DOHH2 (cell line): ENCODE measurements around the gene SRP72.

Experiments used
- H3F3A ChIP-seq: fragments of 200-600 bp; sonication (generic), shearing (Covaris generic); 2 replicates; pipeline ENCODE4 v1.6.0; 2016; ENCODE audit warnings: antibody characterized with exemption, mild to moderate bottlenecking; ENCODE audit not compliant: control insufficient read depth, insufficient read depth
- H3K27ac ChIP-seq: fragments of 200-600 bp; sonication (generic); 2 replicates; pipeline ENCODE4 v1.5.1; 2014; ENCODE audit warnings: low read depth, mild to moderate bottlenecking, low read length, moderate library complexity
- H3K27me3 ChIP-seq: fragments of 200-600 bp; sonication (generic); 2 replicates; pipeline ENCODE4 v1.6.1; 2014; ENCODE audit warnings: mild to moderate bottlenecking, low read length, mixed read lengths; ENCODE audit not compliant: control insufficient read depth
- H3K36me3 ChIP-seq: fragments of 200-600 bp; sonication (generic); 2 replicates; pipeline ENCODE4 v1.6.1; 2014; ENCODE audit warnings: mild to moderate bottlenecking, low read length, moderate library complexity, mixed read lengths; ENCODE audit not compliant: control insufficient read depth
- H3K4me1 ChIP-seq: fragments of 200-600 bp; sonication (generic); 2 replicates; pipeline ENCODE4 v1.6.1; 2014; ENCODE audit warnings: mild to moderate bottlenecking, low read length, mixed read lengths; ENCODE audit not compliant: control insufficient read depth
- H3K4me2 ChIP-seq: fragments of 200-600 bp; sonication (generic); 2 replicates; pipeline ENCODE4 v1.6.0; 2014; ENCODE audit warnings: mild to moderate bottlenecking, low read length, moderate library complexity
- H3K4me3 ChIP-seq: fragments of 200-600 bp; sonication (generic); 2 replicates; pipeline ENCODE4 v1.5.1; 2014; ENCODE audit warnings: mild to moderate bottlenecking, low read length, mixed read lengths
- H3K79me2 ChIP-seq: fragments of 200-600 bp; sonication (generic); 2 replicates; pipeline ENCODE4 v1.6.1; 2014; ENCODE audit warnings: mild to moderate bottlenecking, low read length, mixed read lengths; ENCODE audit not compliant: control insufficient read depth
- H3K9me2 ChIP-seq: fragments of 200-600 bp; sonication (generic); replicated peaks from 2 replicates; pipeline ENCODE4 v1.6.1; 2014; ENCODE audit warnings: mild to moderate bottlenecking, low read length, mixed read lengths; ENCODE audit not compliant: control insufficient read depth
- H3K9me3 ChIP-seq: fragments of 200-600 bp; sonication (generic); 2 replicates; pipeline ENCODE4 v1.6.1; 2014; ENCODE audit warnings: antibody characterized with exemption, low read length, mixed read lengths; ENCODE audit not compliant: control insufficient read depth, insufficient read depth
- H4K20me1 ChIP-seq: fragments of 200-600 bp; sonication (generic); 2 replicates; pipeline ENCODE4 v1.6.0; 2014; ENCODE audit warnings: low read depth, mild to moderate bottlenecking, antibody characterized with exemption, low read length, moderate library complexity; ENCODE audit not compliant: control insufficient read depth, insufficient read depth
- EZH2phosphoT487 ChIP-seq: fragments of 200-600 bp; sonication (generic); IDR thresholded peaks from 2 replicates; pipeline ENCODE4 v1.6.1; 2017; ENCODE audit warnings: borderline replicate concordance, mild to moderate bottlenecking, antibody characterized with exemption, low read length, moderate library complexity, mixed read lengths
- TF ChIP-seq, protein P1 (sequence below): fragments of 200-600 bp; sonication (generic); IDR thresholded peaks from one replicate; pipeline ENCODE4 v1.5.1; 2014; ENCODE audit warnings: antibody characterized with exemption, mild to moderate bottlenecking, low read depth, low read length; ENCODE audit not compliant: poor library complexity, severe bottlenecking

Gene SRP72

DNA sequence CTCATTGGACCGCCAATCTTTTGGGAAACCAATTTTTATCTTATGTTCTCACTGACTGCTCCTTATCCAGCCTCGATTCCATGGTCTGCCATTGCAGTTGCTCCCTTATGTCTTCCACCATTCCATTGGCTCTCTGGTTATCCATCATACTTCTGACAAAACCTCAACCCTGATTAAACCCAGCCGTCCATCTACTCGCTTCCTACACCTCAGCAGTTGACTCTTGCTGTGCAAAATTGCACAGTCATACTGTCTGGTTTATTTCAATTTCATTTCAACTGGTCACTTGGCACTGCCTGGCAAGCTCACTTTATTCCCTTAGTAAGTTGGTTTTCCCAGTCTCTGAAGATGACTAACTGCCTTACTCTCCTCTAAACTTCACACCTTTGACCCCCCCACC, 64.4 kb downstream of the SRP72 start:
- Histone ChIP-seq H3K27ac (no peak overlapping the region), H3K4me2 (no peak overlapping the region), H3F3A (no peaks in the 10 kb centered on the region), H3K4me1 (peaks cover 10% of the 10 kb centered on the region; the same call in 1 of the 2 replicates), H3K4me3 (no peak overlapping the region), H4K20me1 (no peaks in the 10 kb centered on the region), H3K27me3 (peaks cover 46% of the 10 kb centered on the region), H3K79me2 (no peaks in the 10 kb centered on the region), H3K9me3 (no peaks in the 10 kb centered on the region), H3K9me2 (no peaks in the 10 kb centered on the region), H3K36me3 (no peaks in the 10 kb centered on the region)
- TF ChIP-seq, protein P1, sequence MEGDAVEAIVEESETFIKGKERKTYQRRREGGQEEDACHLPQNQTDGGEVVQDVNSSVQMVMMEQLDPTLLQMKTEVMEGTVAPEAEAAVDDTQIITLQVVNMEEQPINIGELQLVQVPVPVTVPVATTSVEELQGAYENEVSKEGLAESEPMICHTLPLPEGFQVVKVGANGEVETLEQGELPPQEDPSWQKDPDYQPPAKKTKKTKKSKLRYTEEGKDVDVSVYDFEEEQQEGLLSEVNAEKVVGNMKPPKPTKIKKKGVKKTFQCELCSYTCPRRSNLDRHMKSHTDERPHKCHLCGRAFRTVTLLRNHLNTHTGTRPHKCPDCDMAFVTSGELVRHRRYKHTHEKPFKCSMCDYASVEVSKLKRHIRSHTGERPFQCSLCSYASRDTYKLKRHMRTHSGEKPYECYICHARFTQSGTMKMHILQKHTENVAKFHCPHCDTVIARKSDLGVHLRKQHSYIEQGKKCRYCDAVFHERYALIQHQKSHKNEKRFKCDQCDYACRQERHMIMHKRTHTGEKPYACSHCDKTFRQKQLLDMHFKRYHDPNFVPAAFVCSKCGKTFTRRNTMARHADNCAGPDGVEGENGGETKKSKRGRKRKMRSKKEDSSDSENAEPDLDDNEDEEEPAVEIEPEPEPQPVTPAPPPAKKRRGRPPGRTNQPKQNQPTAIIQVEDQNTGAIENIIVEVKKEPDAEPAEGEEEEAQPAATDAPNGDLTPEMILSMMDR: no peak
- TF ChIP-seq EZH2phosphoT487: no peak

DNA sequence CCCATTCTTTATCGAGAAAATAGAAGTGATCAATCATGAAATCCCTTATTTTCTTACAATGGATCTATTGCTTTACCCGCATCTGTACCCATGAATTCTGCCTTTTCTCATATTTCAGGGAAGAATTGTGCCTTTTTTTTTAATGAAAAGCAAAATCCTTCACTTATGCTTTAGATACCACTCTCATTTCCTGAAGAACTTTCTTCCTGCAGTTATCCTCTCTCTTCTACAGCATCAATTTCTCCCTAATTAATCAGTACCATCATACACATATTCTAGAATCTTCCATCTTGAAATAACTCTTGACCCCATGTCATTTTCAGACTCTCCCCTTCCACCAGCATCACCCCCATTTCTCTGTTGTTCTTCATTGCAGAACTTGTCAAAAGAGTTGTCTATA, 64.8 kb downstream of the SRP72 start:
- TF ChIP-seq EZH2phosphoT487: no peak
- TF ChIP-seq, protein P1: no peak

DNA sequence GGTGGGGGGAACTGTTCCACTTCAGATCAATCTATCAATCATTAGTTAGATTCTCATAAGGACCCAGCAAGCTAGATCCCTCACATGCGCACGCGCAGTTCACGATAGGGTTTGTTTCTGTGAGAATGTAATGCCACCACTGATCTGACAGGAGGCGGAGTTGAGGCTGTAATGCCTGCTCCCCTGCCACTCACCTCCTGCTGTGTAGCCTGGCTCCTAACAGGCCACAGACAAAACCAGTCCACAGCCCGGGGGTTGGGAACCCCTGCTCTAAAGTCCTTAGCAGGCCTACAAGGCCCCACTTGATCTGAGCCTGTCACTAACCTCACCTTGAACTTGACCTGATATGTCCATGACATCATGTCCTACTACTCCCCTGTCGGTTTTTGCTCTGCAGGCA, 68.5 kb downstream of the SRP72 start:
- H3K9me3 ChIP-seq: no peaks in the 10 kb centered on the region

More for the DNA sequence above, 64.8 kb downstream of the SRP72 start:
- Histone ChIP-seq H3K36me3 (no peaks in the 10 kb centered on the region), H3K27me3 (peaks cover 46% of the 10 kb centered on the region), H3K4me3 (no peak overlapping the region), H3K4me2 (no peak overlapping the region), H3F3A (no peaks in the 10 kb centered on the region), H3K27ac (no peak overlapping the region), H3K79me2 (no peaks in the 10 kb centered on the region), H3K9me2 (no peaks in the 10 kb centered on the region), H3K9me3 (no peaks in the 10 kb centered on the region), H3K4me1 (peaks cover 10% of the 10 kb centered on the region; the same call in 1 of the 2 replicates), H4K20me1 (no peaks in the 10 kb centered on the region)

More for the DNA sequence above, 68.5 kb downstream of the SRP72 start:
- H3K4me2 ChIP-seq: no peak overlapping the region
- no peak overlapping the region for H3K27ac ChIP-seq
- H3K27me3 ChIP-seq: peaks cover 35% of the 10 kb centered on the region
- no peaks in the 10 kb centered on the region for H3K36me3 ChIP-seq
- H3K4me3 ChIP-seq: no peak overlapping the region
- H3K9me2 ChIP-seq: no peaks in the 10 kb centered on the region
- no peaks in the 10 kb centered on the region for H3K79me2 ChIP-seq
- H3K4me1 ChIP-seq: peaks cover 2% of the 10 kb centered on the region; the same call in 1 of the 2 replicates
- no peak for TF ChIP-seq EZH2phosphoT487
- TF ChIP-seq, protein P1: no peak
- H4K20me1 ChIP-seq: no peaks in the 10 kb centered on the region
- H3F3A ChIP-seq: no peaks in the 10 kb centered on the region
